ENCODE results near the gene EIF4G3. TPM values are rescaled to one million over a fixed set of nuclear protein-coding genes. Genes with fewer than 3 reads are reported as not detected.

Gene EIF4G3
- total and polyA plus RNA-seq, 2 of the 8 experiments (the other 6 are each of a cell fraction or from before 2014, with no cell fraction given), result 47.5 to 66.6 TPM

- TF ChIP-seq USF2 (IDR thresholded peaks at IDR 0.05; ENCODE audit: low read length), result no peak
- no peak for TF ChIP-seq KDM4A (IDR thresholded peaks at IDR 0.05; ENCODE audit: low read depth, low read length, severe bottlenecking)
- TF ChIP-seq GTF2F1 (IDR thresholded peaks at IDR 0.05; ENCODE audit: borderline replicate concordance, low read depth, low read length), result no peak
- no peak for TF ChIP-seq TBP (IDR thresholded peaks at IDR 0.05; ENCODE audit: low read depth, low read length)
- TF ChIP-seq ZNF274 (IDR thresholded peaks at IDR 0.05; ENCODE audit: borderline replicate concordance, extremely low read depth, low read length), result no peak
- no peak for TF ChIP-seq ASH2L (IDR thresholded peaks at IDR 0.05; ENCODE audit: low read length)
These were observed 163.2 kb downstream of the EIF4G3 start (continued) for GRCh38 chr1:21013510-21013909.
